Measurements from ENCODE around the gene ZBTB49. TPM values are rescaled to one million over a fixed set of nuclear protein-coding genes. Genes with fewer than 3 reads are reported as not detected.

The ZBTB49 gene
- total RNA-seq, 1 experiment from 2014 or later, result 5.6 TPM

DNA sequence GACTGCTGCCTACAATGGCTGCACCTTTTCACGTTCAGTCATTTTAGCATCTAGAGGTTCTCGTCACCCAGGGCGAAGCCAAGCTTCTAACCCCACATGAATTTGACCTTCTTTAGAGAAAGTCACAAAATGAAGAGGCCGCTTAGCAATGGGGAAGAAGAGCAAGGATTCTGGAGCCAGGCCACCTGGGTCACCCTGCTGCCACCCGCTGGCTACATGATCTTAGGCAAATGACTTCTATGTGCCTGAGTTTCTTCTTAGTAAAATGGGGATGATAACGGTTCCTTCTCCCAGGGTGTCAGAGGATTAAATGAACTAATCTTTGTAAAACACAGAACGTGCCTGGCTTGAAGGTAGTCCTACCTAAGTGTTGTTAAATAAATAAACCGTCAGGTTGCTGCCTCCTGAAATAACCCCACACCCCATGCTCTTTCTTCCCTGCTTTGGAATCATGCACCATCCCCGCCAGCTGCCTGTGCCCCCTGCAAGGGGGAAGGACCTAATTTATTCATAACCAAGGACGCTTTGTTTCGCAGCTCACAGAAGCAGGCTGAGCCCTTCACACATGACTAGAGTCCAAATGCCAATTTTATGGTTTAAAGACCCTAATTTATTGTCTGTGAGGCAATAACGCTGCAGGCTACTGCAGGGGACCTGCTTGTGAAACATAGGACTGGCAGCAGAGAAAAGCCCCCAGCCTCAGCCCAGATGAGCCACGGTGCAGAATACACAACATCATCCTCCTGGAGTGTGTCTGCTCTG, 68.2 kb downstream of the ZBTB49 start (continued):
- no peak for TF ChIP-seq NR2C2 (CRISPR knock-in tag; IDR thresholded peaks at IDR 0.05)
- no peak for TF ChIP-seq RORB (CRISPR knock-in tag; IDR thresholded peaks at IDR 0.05)
- no peak for TF ChIP-seq NR1H2 (CRISPR knock-in tag; IDR thresholded peaks at IDR 0.05)
- TF ChIP-seq JAZF1 (CRISPR knock-in tag; IDR thresholded peaks at IDR 0.05), result no peak

DNA sequence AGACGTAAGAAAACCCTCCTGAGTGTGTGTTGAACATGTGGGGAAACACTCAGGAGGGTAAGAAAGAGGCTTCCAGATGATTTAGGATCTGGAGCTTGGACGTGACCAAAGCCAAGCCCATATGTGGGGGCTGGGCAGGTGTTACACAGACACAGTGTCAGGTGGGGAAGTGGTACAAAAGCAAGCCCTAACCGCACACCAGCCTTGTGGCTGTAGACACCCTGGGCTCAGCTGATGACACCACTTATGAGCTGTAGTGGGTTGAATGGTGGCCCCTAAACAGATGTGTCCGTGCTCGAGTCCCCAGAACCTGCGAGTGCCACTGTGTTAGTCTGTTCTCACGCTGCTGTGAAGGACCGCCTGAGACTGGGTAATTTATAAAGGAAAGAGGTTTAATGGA, 71.8 kb downstream of the ZBTB49 start:
- no peak overlapping the region; the same call in 1 of the 2 replicates for H3K27ac Mint-ChIP-seq
- no peak overlapping the region for H3K4me3 Mint-ChIP-seq
- peaks cover 25% of the 10 kb centered on the region for H3K9me3 Mint-ChIP-seq
- ATAC-seq (no peak), DNase-seq (ENCODE audit: low spot score) (no peak)
- ChIA-PET CTCF (no interaction called here), POLR2A (no interaction called here)
- peaks cover 10% of the 10 kb centered on the region for H3K27me3 Mint-ChIP-seq (ENCODE audit: low read depth)
- 0 out of 2 replicates have a peak, but pooled peaks cover 2% of the 10 kb centered on the region for H3K4me1 Mint-ChIP-seq
- H3K36me3 Mint-ChIP-seq, result peaks cover 3% of the 10 kb centered on the region
- TF ChIP-seq, protein P1, sequence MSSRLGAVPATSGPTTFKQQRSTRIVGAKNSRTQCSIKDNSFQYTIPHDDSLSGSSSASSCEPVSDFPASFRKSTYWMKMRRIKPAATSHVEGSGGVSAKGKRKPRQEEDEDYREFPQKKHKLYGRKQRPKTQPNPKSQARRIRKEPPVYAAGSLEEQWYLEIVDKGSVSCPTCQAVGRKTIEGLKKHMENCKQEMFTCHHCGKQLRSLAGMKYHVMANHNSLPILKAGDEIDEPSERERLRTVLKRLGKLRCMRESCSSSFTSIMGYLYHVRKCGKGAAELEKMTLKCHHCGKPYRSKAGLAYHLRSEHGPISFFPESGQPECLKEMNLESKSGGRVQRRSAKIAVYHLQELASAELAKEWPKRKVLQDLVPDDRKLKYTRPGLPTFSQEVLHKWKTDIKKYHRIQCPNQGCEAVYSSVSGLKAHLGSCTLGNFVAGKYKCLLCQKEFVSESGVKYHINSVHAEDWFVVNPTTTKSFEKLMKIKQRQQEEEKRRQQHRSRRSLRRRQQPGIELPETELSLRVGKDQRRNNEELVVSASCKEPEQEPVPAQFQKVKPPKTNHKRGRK (CRISPR knock-in tag; IDR thresholded peaks at IDR 0.05; ENCODE audit: borderline replicate concordance), result no peak
- no peak for TF ChIP-seq NR1H2 (CRISPR knock-in tag; IDR thresholded peaks at IDR 0.05)
- TF ChIP-seq TEAD1 (CRISPR knock-in tag; IDR thresholded peaks at IDR 0.05), result no peak
- TF ChIP-seq SP1 (CRISPR knock-in tag; conservative IDR thresholded peaks at IDR 0.05), result no peak
- TF ChIP-seq, protein P2, sequence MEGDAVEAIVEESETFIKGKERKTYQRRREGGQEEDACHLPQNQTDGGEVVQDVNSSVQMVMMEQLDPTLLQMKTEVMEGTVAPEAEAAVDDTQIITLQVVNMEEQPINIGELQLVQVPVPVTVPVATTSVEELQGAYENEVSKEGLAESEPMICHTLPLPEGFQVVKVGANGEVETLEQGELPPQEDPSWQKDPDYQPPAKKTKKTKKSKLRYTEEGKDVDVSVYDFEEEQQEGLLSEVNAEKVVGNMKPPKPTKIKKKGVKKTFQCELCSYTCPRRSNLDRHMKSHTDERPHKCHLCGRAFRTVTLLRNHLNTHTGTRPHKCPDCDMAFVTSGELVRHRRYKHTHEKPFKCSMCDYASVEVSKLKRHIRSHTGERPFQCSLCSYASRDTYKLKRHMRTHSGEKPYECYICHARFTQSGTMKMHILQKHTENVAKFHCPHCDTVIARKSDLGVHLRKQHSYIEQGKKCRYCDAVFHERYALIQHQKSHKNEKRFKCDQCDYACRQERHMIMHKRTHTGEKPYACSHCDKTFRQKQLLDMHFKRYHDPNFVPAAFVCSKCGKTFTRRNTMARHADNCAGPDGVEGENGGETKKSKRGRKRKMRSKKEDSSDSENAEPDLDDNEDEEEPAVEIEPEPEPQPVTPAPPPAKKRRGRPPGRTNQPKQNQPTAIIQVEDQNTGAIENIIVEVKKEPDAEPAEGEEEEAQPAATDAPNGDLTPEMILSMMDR (IDR thresholded peaks at IDR 0.05), result no peak
- TF ChIP-seq TP53 (CRISPR knock-in tag; IDR thresholded peaks at IDR 0.05), result no peak
- TF ChIP-seq CREM (CRISPR knock-in tag; IDR thresholded peaks at IDR 0.05), result no peak
- TF ChIP-seq, protein P3, sequence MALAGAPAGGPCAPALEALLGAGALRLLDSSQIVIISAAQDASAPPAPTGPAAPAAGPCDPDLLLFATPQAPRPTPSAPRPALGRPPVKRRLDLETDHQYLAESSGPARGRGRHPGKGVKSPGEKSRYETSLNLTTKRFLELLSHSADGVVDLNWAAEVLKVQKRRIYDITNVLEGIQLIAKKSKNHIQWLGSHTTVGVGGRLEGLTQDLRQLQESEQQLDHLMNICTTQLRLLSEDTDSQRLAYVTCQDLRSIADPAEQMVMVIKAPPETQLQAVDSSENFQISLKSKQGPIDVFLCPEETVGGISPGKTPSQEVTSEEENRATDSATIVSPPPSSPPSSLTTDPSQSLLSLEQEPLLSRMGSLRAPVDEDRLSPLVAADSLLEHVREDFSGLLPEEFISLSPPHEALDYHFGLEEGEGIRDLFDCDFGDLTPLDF (CRISPR knock-in tag; IDR thresholded peaks at IDR 0.05), result no peak

DNA sequence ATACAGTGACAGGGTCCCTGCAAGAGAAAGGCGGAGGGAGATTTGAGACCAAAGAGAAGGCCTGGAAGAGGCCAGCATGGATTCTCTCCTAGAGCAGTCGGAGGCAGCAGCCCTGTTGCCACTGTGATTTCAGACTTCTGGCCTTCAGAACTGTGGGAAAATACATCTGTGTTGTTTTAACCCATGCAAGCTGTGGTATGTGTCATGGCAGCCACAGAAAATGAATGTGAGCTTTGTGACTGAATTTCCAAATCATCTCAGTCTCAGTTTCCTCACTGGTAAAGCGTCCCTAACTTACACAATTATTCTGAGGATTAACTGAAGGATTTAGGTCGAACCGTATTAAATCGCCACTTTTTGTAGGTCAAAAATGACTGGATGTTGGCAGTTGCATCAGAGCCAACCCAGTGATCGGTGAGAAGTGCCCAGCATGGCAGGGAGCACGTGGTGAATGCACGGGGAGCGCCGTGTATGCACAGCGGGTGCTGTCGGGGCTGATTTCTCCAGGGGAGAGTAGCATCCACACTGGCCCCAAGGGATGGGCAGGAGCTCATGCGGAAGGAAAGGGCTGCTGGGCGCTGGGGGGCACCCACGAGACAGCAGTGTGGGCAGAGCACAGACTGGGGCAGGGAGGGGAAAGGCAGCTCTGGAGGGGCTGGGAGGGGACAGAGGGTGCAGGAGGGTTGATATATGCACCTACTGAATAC, 73.1 kb downstream of the ZBTB49 start:
- Mint-ChIP-seq H3K36me3 (peaks cover 3% of the 10 kb centered on the region), H3K4me3 (no peak overlapping the region), H3K9me3 (peaks cover 28% of the 10 kb centered on the region), H3K4me1 (0 out of 2 replicates have a peak, but pooled peaks cover 2% of the 10 kb centered on the region), H3K27ac (no peak overlapping the region), H3K27me3 (ENCODE audit: low read depth) (peaks cover 10% of the 10 kb centered on the region)
- ChIA-PET POLR2A (no interaction called here), CTCF (interaction anchor here (0.6 to 1.1 kb wide), 5 partner anchors 17 to 118 kb away, joined by 3 to 5 read pairs (median 3); no protein-coding TSS in a partner anchor)
- peak; percentile 41 for ATAC-seq
- DNase-seq (ENCODE audit: low spot score), result no peak
- TF ChIP-seq, protein P4, sequence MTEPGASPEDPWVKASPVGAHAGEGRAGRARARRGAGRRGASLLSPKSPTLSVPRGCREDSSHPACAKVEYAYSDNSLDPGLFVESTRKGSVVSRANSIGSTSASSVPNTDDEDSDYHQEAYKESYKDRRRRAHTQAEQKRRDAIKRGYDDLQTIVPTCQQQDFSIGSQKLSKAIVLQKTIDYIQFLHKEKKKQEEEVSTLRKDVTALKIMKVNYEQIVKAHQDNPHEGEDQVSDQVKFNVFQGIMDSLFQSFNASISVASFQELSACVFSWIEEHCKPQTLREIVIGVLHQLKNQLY (CRISPR knock-in tag; IDR thresholded peaks at IDR 0.05), result no peak
- TF ChIP-seq, protein P5, sequence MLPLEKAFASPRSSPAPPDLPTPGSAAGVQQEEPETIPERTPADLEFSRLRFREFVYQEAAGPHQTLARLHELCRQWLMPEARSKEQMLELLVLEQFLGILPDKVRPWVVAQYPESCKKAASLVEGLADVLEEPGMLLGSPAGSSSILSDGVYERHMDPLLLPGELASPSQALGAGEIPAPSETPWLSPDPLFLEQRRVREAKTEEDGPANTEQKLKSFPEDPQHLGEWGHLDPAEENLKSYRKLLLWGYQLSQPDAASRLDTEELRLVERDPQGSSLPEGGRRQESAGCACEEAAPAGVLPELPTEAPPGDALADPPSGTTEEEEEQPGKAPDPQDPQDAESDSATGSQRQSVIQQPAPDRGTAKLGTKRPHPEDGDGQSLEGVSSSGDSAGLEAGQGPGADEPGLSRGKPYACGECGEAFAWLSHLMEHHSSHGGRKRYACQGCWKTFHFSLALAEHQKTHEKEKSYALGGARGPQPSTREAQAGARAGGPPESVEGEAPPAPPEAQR (CRISPR knock-in tag; IDR thresholded peaks at IDR 0.05), result no peak
- TF ChIP-seq SMAD3 (CRISPR knock-in tag; IDR thresholded peaks at IDR 0.05; ENCODE audit: borderline replicate concordance) (no peak), RELA (CRISPR knock-in tag; IDR thresholded peaks at IDR 0.05; ENCODE audit: borderline replicate concordance) (no peak), ZNF263 (CRISPR knock-in tag; IDR thresholded peaks at IDR 0.05; ENCODE audit: low read depth) (no peak), SOX15 (CRISPR knock-in tag; IDR thresholded peaks at IDR 0.05) (no peak), NFYB (CRISPR knock-in tag; conservative IDR thresholded peaks at IDR 0.05; ENCODE audit: low read depth) (no peak), OVOL2 (CRISPR knock-in tag; IDR thresholded peaks at IDR 0.05; ENCODE audit: borderline replicate concordance) (no peak), NR1H2 (CRISPR knock-in tag; IDR thresholded peaks at IDR 0.05) (no peak), MXD4 (CRISPR knock-in tag; IDR thresholded peaks at IDR 0.05; ENCODE audit: borderline replicate concordance) (no peak)
- TF ChIP-seq, protein P6, sequence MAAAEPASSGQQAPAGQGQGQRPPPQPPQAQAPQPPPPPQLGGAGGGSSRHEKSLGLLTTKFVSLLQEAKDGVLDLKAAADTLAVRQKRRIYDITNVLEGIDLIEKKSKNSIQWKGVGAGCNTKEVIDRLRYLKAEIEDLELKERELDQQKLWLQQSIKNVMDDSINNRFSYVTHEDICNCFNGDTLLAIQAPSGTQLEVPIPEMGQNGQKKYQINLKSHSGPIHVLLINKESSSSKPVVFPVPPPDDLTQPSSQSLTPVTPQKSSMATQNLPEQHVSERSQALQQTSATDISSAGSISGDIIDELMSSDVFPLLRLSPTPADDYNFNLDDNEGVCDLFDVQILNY (CRISPR knock-in tag; IDR thresholded peaks at IDR 0.05), result no peak
- TF ChIP-seq, protein P7, sequence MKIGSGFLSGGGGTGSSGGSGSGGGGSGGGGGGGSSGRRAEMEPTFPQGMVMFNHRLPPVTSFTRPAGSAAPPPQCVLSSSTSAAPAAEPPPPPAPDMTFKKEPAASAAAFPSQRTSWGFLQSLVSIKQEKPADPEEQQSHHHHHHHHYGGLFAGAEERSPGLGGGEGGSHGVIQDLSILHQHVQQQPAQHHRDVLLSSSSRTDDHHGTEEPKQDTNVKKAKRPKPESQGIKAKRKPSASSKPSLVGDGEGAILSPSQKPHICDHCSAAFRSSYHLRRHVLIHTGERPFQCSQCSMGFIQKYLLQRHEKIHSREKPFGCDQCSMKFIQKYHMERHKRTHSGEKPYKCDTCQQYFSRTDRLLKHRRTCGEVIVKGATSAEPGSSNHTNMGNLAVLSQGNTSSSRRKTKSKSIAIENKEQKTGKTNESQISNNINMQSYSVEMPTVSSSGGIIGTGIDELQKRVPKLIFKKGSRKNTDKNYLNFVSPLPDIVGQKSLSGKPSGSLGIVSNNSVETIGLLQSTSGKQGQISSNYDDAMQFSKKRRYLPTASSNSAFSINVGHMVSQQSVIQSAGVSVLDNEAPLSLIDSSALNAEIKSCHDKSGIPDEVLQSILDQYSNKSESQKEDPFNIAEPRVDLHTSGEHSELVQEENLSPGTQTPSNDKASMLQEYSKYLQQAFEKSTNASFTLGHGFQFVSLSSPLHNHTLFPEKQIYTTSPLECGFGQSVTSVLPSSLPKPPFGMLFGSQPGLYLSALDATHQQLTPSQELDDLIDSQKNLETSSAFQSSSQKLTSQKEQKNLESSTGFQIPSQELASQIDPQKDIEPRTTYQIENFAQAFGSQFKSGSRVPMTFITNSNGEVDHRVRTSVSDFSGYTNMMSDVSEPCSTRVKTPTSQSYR (CRISPR knock-in tag; IDR thresholded peaks at IDR 0.05), result no peak
